Trophoblast cell (in vitro differentiated cells and primary cell): ENCODE data around the gene FERMT2.

Experiments
- DNase-seq, 2 donors: peaks; one replicate each; pipeline ENCODE4 v3.0.0-alpha.2; 2016
- H2AFZ ChIP-seq: 2 replicates; pipeline ENCODE4 v1.6.1; 2013; ENCODE audit warnings: low read length, moderate library complexity, mild to moderate bottlenecking; ENCODE audit not compliant: insufficient read depth, poor library complexity
- H2AK5ac ChIP-seq: 2 replicates; pipeline ENCODE4 v1.6.1; 2013; ENCODE audit warnings: mild to moderate bottlenecking, low read length
- H2BK120ac ChIP-seq: 2 replicates; pipeline ENCODE4 v1.6.1; 2013; ENCODE audit warnings: low read length, mild to moderate bottlenecking, moderate library complexity; ENCODE audit not compliant: insufficient read depth, poor library complexity
- H2BK12ac ChIP-seq: 2 replicates; pipeline ENCODE4 v1.6.1; 2013; ENCODE audit warnings: mild to moderate bottlenecking, low read length, moderate library complexity
- H2BK5ac ChIP-seq: 2 replicates; pipeline ENCODE4 v1.6.1; 2013; ENCODE audit warnings: low read length, low read depth, moderate library complexity, mild to moderate bottlenecking; ENCODE audit not compliant: poor library complexity
- H3K14ac ChIP-seq: 2 replicates; pipeline ENCODE4 v1.6.1; 2013; ENCODE audit warnings: mild to moderate bottlenecking, low read length
- H3K18ac ChIP-seq: 2 replicates; pipeline ENCODE4 v1.6.1; 2013; ENCODE audit warnings: mild to moderate bottlenecking, low read length
- H3K23ac ChIP-seq: 2 replicates; pipeline ENCODE4 v1.6.1; 2013; ENCODE audit warnings: low read length
- H3K27ac ChIP-seq: 2 replicates; pipeline ENCODE4 v1.5.1; 2013; ENCODE audit warnings: low read depth, mild to moderate bottlenecking, inconsistent platforms, low read length, moderate library complexity
- H3K27me3 ChIP-seq: 2 replicates; pipeline ENCODE4 v1.6.1; 2013; ENCODE audit warnings: inconsistent platforms, mild to moderate bottlenecking, low read length, moderate library complexity; ENCODE audit not compliant: insufficient read depth
- H3K36me3 ChIP-seq, 2 experiments: 1 replicate in 1 of 2; 2 replicates in 1 of 2; pipeline ENCODE4 v1.6.1; 2013; ENCODE audit warnings: low read length in 2 of 2, mild to moderate bottlenecking in 2 of 2, moderate library complexity in 1 of 2; ENCODE audit not compliant: insufficient read depth in 2 of 2, control insufficient read depth in 1 of 2
- H3K4ac ChIP-seq: 2 replicates; pipeline ENCODE4 v1.6.1; 2013; ENCODE audit warnings: low read depth, mild to moderate bottlenecking, low read length, moderate library complexity
- H3K4me1 ChIP-seq, 2 experiments: 1 replicate in 1 of 2; 2 replicates in 1 of 2; pipeline ENCODE4 v1.6.1; 2013; ENCODE audit warnings: low read length in 2 of 2, mild to moderate bottlenecking in 2 of 2, moderate library complexity in 1 of 2; ENCODE audit not compliant: insufficient read depth in 2 of 2, control insufficient read depth in 1 of 2
- H3K4me2 ChIP-seq: 2 replicates; pipeline ENCODE4 v1.6.1; 2013; ENCODE audit warnings: inconsistent platforms, mild to moderate bottlenecking, low read length, moderate library complexity
- H3K4me3 ChIP-seq: 2 replicates; pipeline ENCODE4 v1.5.1; 2013; ENCODE audit warnings: mild to moderate bottlenecking, low read depth, low read length, inconsistent platforms
- H3K79me1 ChIP-seq: one replicate; pipeline ENCODE4 v1.6.1; 2013; ENCODE audit warnings: low read length
- H3K79me2 ChIP-seq: 2 replicates; pipeline ENCODE4 v1.6.1; 2013; ENCODE audit warnings: low read length, mild to moderate bottlenecking; ENCODE audit not compliant: control insufficient read depth, insufficient read depth, poor library complexity
- H3K9ac ChIP-seq: 2 replicates; pipeline ENCODE4 v1.6.1; 2013; ENCODE audit warnings: mild to moderate bottlenecking, low read length
- H3K9me3 ChIP-seq: 2 replicates; pipeline ENCODE4 v1.6.1; 2013; ENCODE audit warnings: low read depth, mild to moderate bottlenecking, control low read depth, inconsistent platforms, low read length; ENCODE audit not compliant: insufficient read depth
- H4K12ac ChIP-seq: 2 replicates; pipeline ENCODE4 v1.6.1; 2013; ENCODE audit warnings: low read depth, mild to moderate bottlenecking, low read length, moderate library complexity
- H4K8ac ChIP-seq: 2 replicates; pipeline ENCODE4 v1.6.1; 2013; ENCODE audit warnings: low read depth, mild to moderate bottlenecking, low read length, moderate library complexity
- H4K91ac ChIP-seq: one replicate; pipeline ENCODE4 v1.6.1; 2013; ENCODE audit warnings: low read depth, mild to moderate bottlenecking, low read length, moderate library complexity
- WGBS: extraction: QIAGEN DNeasy Blood & Tissue Kit; methylation state at CpG from one replicate; pipeline ENCODE4 v1.1.7; 2013; ENCODE audit warnings: missing lambda C conversion rate; ENCODE audit not compliant: insufficient read length, insufficient coverage; ENCODE audit errors: extremely low coverage; 5-methylcytosine and 5-hydroxymethylcytosine counted together

Gene FERMT2

DNA sequence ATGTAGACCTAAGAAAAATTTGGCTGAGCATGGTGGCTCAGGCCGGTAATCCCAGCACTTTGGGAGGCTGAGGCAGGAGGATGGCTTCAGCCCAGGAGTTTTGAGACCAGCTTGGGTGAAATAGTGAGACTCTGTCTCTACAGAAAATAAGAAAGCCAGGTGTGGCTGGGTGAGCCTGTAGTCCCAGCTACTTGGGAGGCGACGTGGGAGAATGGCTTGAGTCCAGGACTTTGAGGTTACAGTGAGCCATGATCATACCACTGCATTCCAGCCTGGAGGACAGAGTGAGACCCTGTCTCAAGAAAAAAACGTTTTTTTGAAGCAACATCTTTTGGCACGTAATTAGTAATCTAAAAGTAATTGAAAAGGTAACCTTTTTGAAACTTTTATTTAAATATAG lies 70.9 kb downstream of the FERMT2 start:
- no peak for DNase-seq
- Histone ChIP-seq H3K4me3 (no peak overlapping the region), H3K27ac (no peak overlapping the region), H3K27me3 (no peaks in the 10 kb centered on the region), H3K4me1 (peaks cover 0 to 2% of the 10 kb centered on the region in 2 experiments), H3K79me1 (peaks cover 2% of the 10 kb centered on the region), H3K14ac (no peak overlapping the region), H3K9me3 (no peaks in the 10 kb centered on the region), H3K4ac (no peak overlapping the region), H3K79me2 (no peaks in the 10 kb centered on the region), H4K8ac (no peak overlapping the region), H2AK5ac (no peak overlapping the region), H3K23ac (no peak overlapping the region), H3K9ac (no peak overlapping the region), H4K12ac (peak overlapping the region; percentile 18), H3K18ac (no peak overlapping the region), H2BK120ac (no peak overlapping the region), H2BK5ac (no peak overlapping the region), H2AFZ (no peak overlapping the region), H4K91ac (no peak overlapping the region), H3K36me3 (peaks cover 8 to 15% of the 10 kb centered on the region in 2 experiments), H3K4me2 (no peak overlapping the region), H2BK12ac (no peak overlapping the region)
- no CpG with 5 or more reads among the region's 5 CpGs for WGBS

- H3K9me3 ChIP-seq = no peaks in the 10 kb centered on the region
- H3K9ac ChIP-seq = no peak overlapping the region
- no peak overlapping the region for H4K8ac ChIP-seq
- H4K91ac ChIP-seq = no peak overlapping the region
- H4K12ac ChIP-seq = no peak overlapping the region
- H3K4ac ChIP-seq = no peak overlapping the region
- DNase-seq = no peak
- no peak overlapping the region for H2BK120ac ChIP-seq
- no peaks in the 10 kb centered on the region for H3K27me3 ChIP-seq
- H3K4me1 ChIP-seq = peaks cover 0 to 2% of the 10 kb centered on the region in 2 experiments
- H3K27ac ChIP-seq = no peak overlapping the region
- H2AFZ ChIP-seq = no peak overlapping the region
- peaks cover 10 to 16% of the 10 kb centered on the region in 2 experiments for H3K36me3 ChIP-seq
- H2BK5ac ChIP-seq = no peak overlapping the region
- H3K4me3 ChIP-seq = no peak overlapping the region
- no peak overlapping the region for H2AK5ac ChIP-seq
- no peaks in the 10 kb centered on the region for H3K79me2 ChIP-seq
- no peak overlapping the region for H3K14ac ChIP-seq
- no peak overlapping the region for H3K4me2 ChIP-seq
- no CpG with 5 or more reads among the region's 3 CpGs for WGBS
- peaks cover 2% of the 10 kb centered on the region for H3K79me1 ChIP-seq
- H3K23ac ChIP-seq = no peak overlapping the region
- H2BK12ac ChIP-seq = no peak overlapping the region
- no peak overlapping the region for H3K18ac ChIP-seq
Observed at GRCh38 chr14:52878946-52879345, 71.9 kb downstream of the FERMT2 start.

DNA sequence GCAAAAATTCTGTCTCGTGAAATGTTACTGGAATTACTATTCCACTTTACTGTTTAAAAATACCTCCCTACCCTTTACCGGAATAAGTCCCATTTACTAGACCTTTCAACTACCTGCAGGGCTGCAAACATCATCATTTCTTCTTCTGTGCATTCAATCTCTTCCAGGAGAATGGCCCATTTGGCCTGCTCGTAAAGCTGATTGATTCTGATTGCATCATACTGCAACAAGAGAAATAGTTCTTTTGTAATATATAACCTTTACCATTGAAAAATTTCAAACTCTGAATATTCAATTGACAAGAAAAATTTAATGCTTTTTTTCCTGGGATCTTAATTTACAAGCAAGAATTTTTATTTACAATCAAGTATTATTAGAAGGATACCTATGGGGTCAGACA lies 72.4 kb downstream of the FERMT2 start:
- no peak overlapping the region for H2BK5ac ChIP-seq
- no peak overlapping the region for H4K12ac ChIP-seq
- no peak overlapping the region for H2AFZ ChIP-seq
- H3K9me3 ChIP-seq = no peaks in the 10 kb centered on the region
- no peak overlapping the region for H3K27ac ChIP-seq
- no peak overlapping the region for H3K18ac ChIP-seq
- no peak overlapping the region for H3K4me2 ChIP-seq
- H3K14ac ChIP-seq = no peak overlapping the region
- no peak for DNase-seq
- peaks cover 2% of the 10 kb centered on the region for H3K79me1 ChIP-seq
- H2BK12ac ChIP-seq = no peak overlapping the region
- no peak overlapping the region for H3K9ac ChIP-seq
- no peak overlapping the region for H3K23ac ChIP-seq
- H2BK120ac ChIP-seq = no peak overlapping the region
- H3K36me3 ChIP-seq = peaks cover 10 to 12% of the 10 kb centered on the region in 2 experiments
- H3K4me1 ChIP-seq = peaks cover 0 to 2% of the 10 kb centered on the region in 2 experiments
- no peaks in the 10 kb centered on the region for H3K27me3 ChIP-seq
- no peak overlapping the region for H4K8ac ChIP-seq
- no CpG with 5 or more reads among the region's 3 CpGs for WGBS
- no peak overlapping the region for H2AK5ac ChIP-seq
- no peak overlapping the region for H3K4me3 ChIP-seq
- H3K79me2 ChIP-seq = no peaks in the 10 kb centered on the region
- no peak overlapping the region for H3K4ac ChIP-seq
- H4K91ac ChIP-seq = no peak overlapping the region

GRCh38 chr14:52877628-52878027 lies 73.2 kb downstream of the FERMT2 start:
- Histone ChIP-seq H3K4me3 (no peak overlapping the region), H3K27ac (no peak overlapping the region), H3K36me3 (peaks cover 10 to 18% of the 10 kb centered on the region in 2 experiments), H3K79me2 (no peaks in the 10 kb centered on the region), H4K8ac (no peak overlapping the region), H3K4ac (no peak overlapping the region), H2AFZ (no peak overlapping the region), H4K91ac (no peak overlapping the region), H3K14ac (no peak overlapping the region), H3K23ac (no peak overlapping the region), H2AK5ac (no peak overlapping the region), H2BK120ac (no peak overlapping the region), H3K9ac (no peak overlapping the region), H3K18ac (no peak overlapping the region), H3K4me2 (no peak overlapping the region), H3K79me1 (peaks cover 2% of the 10 kb centered on the region), H4K12ac (no peak overlapping the region), H3K27me3 (no peaks in the 10 kb centered on the region), H3K4me1 (peaks cover 0 to 5% of the 10 kb centered on the region in 2 experiments), H2BK5ac (no peak overlapping the region), H2BK12ac (no peak overlapping the region), H3K9me3 (no peaks in the 10 kb centered on the region)
- DNase-seq = no peak
- WGBS = no CpG with 5 or more reads among the region's 2 CpGs
